Adrenal gland (tissue), 12 donors: ENCODE data around the gene TNS3. TPM values are rescaled to one million over a fixed set of nuclear protein-coding genes. Genes with fewer than 3 reads are reported as not detected.

Source experiments
- DNase-seq, 7 donors: peaks; one replicate each; pipeline ENCODE4 v3.0.0-alpha.2; 2019 to 2020
- H3K27ac ChIP-seq, 5 donors: fragments of 200-600 bp; sonication (generic) in 4 of 5; 1 replicate in 3 of 5; 2 replicates in 2 of 5; pipeline versions ENCODE4 v1.5.1 to v1.8.0; 2016 to 2020; ENCODE audit warnings: mild to moderate bottlenecking in 1 of 5
- H3K27me3 ChIP-seq: fragments of 200-600 bp; 2 replicates; pipeline ENCODE4 v1.8.0; 2021
- H3K36me3 ChIP-seq, 2 donors: fragments of 200-600 bp; replicated peaks in 1 of 2; 1 replicate in 1 of 2; 2 replicates in 1 of 2; pipeline versions ENCODE4 v1.5.1 to v1.8.0; 2018 to 2022
- H3K4me1 ChIP-seq, 2 donors: fragments of 200-600 bp; replicated peaks in 1 of 2; 1 replicate in 1 of 2; 2 replicates in 1 of 2; pipeline versions ENCODE4 v1.5.1 to v1.8.0; 2018 to 2021
- H3K4me3 ChIP-seq, 4 donors: fragments of 200-600 bp; sonication (generic) in 3 of 4; one replicate each; pipeline ENCODE4 v1.5.1; 2016 to 2018
- H3K9me3 ChIP-seq, 3 donors: fragments of 200-600 bp; sonication (generic) in 1 of 3; replicated peaks in 1 of 3; 1 replicate in 2 of 3; 2 replicates in 1 of 3; pipeline versions ENCODE4 v1.5.1 to v1.8.0; 2016 to 2021
- POLR2A ChIP-seq, 2 donors: fragments of 450-650 bp; IDR thresholded peaks; one replicate each; pipeline ENCODE4 v1.6.1; 2017; ENCODE audit warnings: antibody characterized with exemption in 2 of 2, mild to moderate bottlenecking in 2 of 2, moderate library complexity in 1 of 2
- WGBS, 4 donors: extraction: QIAGEN DNeasy Blood & Tissue Kit in 2 of 4; methylation state at CpG; one replicate each; pipeline versions ENCODE4 v1.1.5 to v1.1.7; 2013 to 2017; 5-methylcytosine and 5-hydroxymethylcytosine counted together
- intact Hi-C, 2 donors: fragments of 100-400 bp; cut with DNase I; formaldehyde crosslinking; loops; one replicate each; pipeline versions ENCODE4 v1.14.1 to v1.15.0; 2022 to 2023
- polyA plus RNA-seq, 3 donors: library from polyadenylated mRNA; stranded (reverse); fragments of 200-250 nt in 2 of 3; fragments of 350-450 nt in 1 of 3; fragmentation: Illumina TruSeq in 1 of 3; extraction: RNeasy Lipid Tissue Mini Kit (QIAGEN cat#74804) in 1 of 3; gene quantifications; one replicate each; pipeline ENCODE4 v1.2.3, GENCODE V29; 2013 to 2014
- total RNA-seq, 9 donors: library from RNA; depleted of rRNA in 4 of 9; stranded (reverse); fragments of >200 nt in 4 of 9; fragments of 120-200 nt in 1 of 9; fragmentation: NEBNext Ultra II Directional in 1 of 9; extraction: Animal tissue kit (Norgen Biotek cat#: 25700) in 1 of 9; gene quantifications; one replicate each; pipeline versions ENCODE4 v1.1.0 to v1.2.4, GENCODE V29; 2013 to 2023
- TF ChIP-seq, protein P1 (sequence below), 6 experiments: fragments of 450-650 bp in 4 of 6; fragments of 200-600 bp in 2 of 6; sonication (generic) in 1 of 6; IDR thresholded peaks; 1 replicate in 5 of 6; 2 replicates in 1 of 6; pipeline versions ENCODE4 v1.5.1 to v1.8.0; 2016 to 2021; ENCODE audit warnings: antibody characterized with exemption in 6 of 6, mild to moderate bottlenecking in 2 of 6, moderate library complexity in 1 of 6
- donor health status: healthy with polysubstance abuse.
- donor health status: Bipolar disorder and iron deficiency.
- donor health status: DM: yes; HTN: yes; CAD: no.
- donor health status: DM: no; HTN: no; CAD: no.
- donor health status: DM: no; HTN: no; CAD: no.
- donor health status: DM: yes; HTN: yes; CAD: no.

TNS3 gene
- total and polyA plus RNA-seq, 12 donors = 21.0 to 188 (median 99.8) TPM

DNA sequence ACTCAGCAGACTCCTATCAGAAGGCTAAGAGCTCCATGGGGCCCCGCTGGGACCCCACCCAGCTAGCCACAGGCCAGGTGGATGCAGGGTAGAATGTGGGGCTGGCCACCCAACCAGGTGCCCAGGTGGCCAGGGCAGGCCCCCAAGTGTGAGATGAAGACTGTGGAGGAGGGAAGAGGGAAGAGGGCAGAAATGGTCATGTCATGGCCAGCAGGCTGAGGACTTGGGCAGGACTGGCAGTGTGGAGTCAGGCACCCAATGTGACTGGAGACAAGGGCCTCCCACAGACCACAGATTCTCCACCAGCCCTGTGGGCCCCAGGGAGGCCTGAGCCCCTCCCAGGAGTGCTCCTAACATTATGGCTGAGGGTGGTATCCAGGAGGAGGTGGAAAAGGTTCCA, 141.6 kb downstream of the TNS3 start:
- WGBS, 4 donors = 0 to 44% (median 29%) methylated on average over 1 of the region's 1 CpG
- intact Hi-C loops = loop anchor here in 1 of 2 donors (10.0 kb wide), 1 partner anchor 134 kb away; no protein-coding TSS in a partner anchor
- Histone ChIP-seq H3K27me3 (no peaks in the 10 kb centered on the region), H3K4me1 (peaks cover 0 to 21% of the 10 kb centered on the region in 2 donors), H3K36me3 (peaks cover 0 to 35% of the 10 kb centered on the region in 2 donors), H3K27ac (peak overlapping the region in 1 of 5 donors; percentile 4), H3K9me3 (no peaks in the 10 kb centered on the region), H3K4me3 (no peak overlapping the region)
- no peak for DNase-seq
- TF ChIP-seq POLR2A (IDR thresholded peaks at IDR 0.05) = no peak
- TF ChIP-seq, protein P1, sequence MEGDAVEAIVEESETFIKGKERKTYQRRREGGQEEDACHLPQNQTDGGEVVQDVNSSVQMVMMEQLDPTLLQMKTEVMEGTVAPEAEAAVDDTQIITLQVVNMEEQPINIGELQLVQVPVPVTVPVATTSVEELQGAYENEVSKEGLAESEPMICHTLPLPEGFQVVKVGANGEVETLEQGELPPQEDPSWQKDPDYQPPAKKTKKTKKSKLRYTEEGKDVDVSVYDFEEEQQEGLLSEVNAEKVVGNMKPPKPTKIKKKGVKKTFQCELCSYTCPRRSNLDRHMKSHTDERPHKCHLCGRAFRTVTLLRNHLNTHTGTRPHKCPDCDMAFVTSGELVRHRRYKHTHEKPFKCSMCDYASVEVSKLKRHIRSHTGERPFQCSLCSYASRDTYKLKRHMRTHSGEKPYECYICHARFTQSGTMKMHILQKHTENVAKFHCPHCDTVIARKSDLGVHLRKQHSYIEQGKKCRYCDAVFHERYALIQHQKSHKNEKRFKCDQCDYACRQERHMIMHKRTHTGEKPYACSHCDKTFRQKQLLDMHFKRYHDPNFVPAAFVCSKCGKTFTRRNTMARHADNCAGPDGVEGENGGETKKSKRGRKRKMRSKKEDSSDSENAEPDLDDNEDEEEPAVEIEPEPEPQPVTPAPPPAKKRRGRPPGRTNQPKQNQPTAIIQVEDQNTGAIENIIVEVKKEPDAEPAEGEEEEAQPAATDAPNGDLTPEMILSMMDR (IDR thresholded peaks at IDR 0.05) = no peak

DNA sequence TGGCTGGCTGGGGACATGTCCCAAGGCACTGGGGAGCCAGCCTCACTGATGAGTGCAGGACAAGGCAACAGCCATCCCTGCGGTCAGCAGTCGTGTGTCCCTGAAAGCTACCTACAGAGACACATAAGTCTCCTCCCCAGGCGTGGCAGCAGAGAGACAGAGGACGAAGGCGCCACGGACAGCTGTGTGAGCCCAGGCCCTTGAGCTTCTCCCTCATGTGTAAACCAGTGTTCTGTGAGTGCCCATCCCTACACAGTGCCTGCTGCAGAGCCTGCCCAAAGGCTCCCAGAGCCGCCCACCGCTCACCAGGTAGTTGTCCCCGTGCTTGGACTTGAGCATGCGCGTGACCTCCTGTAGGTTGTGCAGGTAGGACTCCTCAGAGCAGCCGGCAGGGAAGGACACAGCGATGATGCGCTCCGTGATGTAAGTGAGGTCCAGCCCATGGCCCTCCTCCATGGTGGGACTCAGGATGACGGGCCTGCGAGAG, 142.7 kb downstream of the TNS3 start:
- no peak for DNase-seq
- intact Hi-C loops = loop anchor here in 1 of 2 donors (10.0 kb wide), 2 partner anchors 136 to 236 kb away; no protein-coding TSS in a partner anchor
- Histone ChIP-seq H3K27ac (no peak overlapping the region), H3K9me3 (no peaks in the 10 kb centered on the region), H3K4me3 (no peak overlapping the region), H3K27me3 (no peaks in the 10 kb centered on the region), H3K4me1 (peaks cover 0 to 10% of the 10 kb centered on the region in 2 donors), H3K36me3 (peaks cover 0 to 35% of the 10 kb centered on the region in 2 donors)
- WGBS, 4 donors = 92 to 98% (median 94%) methylated on average over 15 to 17 of the region's 17 CpGs
- no peak for TF ChIP-seq POLR2A (IDR thresholded peaks at IDR 0.05)

DNA sequence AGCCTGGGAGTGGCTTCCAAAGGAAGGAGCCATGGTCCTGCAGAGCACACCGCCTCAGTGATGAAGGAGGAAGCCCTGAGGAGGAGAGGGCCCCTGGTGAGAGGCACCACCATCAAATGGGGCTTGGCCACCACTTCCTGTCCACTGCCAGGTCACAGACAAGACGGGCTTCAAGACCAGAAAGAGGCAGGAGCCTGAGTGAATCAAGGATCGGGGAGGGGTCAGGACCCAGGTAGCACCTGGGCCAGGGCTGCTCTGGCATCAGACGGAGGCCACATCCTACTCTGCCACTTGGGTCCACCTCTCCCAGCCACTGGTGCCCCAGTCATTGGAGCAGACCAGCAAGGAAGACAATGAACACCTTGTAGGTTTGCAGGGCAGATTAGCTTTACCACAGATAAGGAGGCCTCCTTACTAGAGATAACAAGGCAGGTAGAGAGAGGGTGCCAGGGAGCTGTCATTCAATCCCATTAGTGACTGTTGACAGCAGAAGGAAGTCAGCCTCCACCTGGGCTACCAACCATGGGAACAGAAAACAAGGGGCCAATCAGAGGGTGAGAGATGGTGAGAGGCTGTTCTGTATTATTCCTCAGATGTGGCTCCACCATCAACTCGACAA, 143.4 kb downstream of the TNS3 start:
- H3K27me3 ChIP-seq = no peaks in the 10 kb centered on the region
- DNase-seq = no peak
- H3K4me1 ChIP-seq = peaks cover 0 to 9% of the 10 kb centered on the region in 2 donors
- peaks cover 0 to 35% of the 10 kb centered on the region in 2 donors for H3K36me3 ChIP-seq
- no peak overlapping the region for H3K27ac ChIP-seq
- H3K9me3 ChIP-seq = no peaks in the 10 kb centered on the region
- 79 to 95% (median 93%) methylated on average over 3 to 5 of the region's 5 CpGs for WGBS, 4 donors
- H3K4me3 ChIP-seq = no peak overlapping the region
- TF ChIP-seq, protein P1 (IDR thresholded peaks at IDR 0.05) = no peak
- no peak for TF ChIP-seq POLR2A (IDR thresholded peaks at IDR 0.05)
- intact Hi-C loops = loop anchor here in 1 of 2 donors (10.0 kb wide), 2 partner anchors 136 to 236 kb away; no protein-coding TSS in a partner anchor

DNA sequence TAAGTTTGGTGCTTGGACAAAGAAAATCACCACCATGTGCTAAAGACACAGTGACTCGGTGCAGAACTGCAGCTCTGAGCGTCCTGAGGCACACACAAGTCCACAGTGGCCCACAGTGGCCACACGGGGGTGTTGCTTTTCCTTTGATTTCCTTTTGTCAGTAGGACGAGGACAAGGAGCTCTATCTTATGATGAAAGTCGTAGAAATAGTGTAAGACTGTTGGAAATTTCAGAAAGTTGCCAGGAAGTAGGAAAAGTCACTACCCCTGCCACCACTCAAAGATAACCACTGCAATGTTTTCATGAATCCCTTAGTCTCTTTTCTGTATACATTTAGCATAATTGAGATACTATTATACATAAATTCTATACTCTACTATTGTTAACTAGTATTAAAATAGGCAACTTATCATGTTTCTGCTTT, 146.0 kb downstream of the TNS3 start:
- H3K36me3 ChIP-seq = peaks cover 0 to 35% of the 10 kb centered on the region in 2 donors
- H3K9me3 ChIP-seq = no peaks in the 10 kb centered on the region
- intact Hi-C loops = loop anchor here in 1 of 2 donors (10.0 kb wide), 2 partner anchors 139 to 239 kb away; no protein-coding TSS in a partner anchor
- whole genome bisulfite sequencing, 4 donors = 11 to 21% (median 16%) methylated on average over 5 of the region's 5 CpGs
- no peak overlapping the region for H3K4me3 ChIP-seq
- peaks cover 0 to 9% of the 10 kb centered on the region in 2 donors for H3K4me1 ChIP-seq
- peak overlapping the region in 1 of 5 donors; percentile 2 for H3K27ac ChIP-seq
- no peak for TF ChIP-seq POLR2A (IDR thresholded peaks at IDR 0.05)
- TF ChIP-seq, protein P1 (IDR thresholded peaks at IDR 0.05) = peak; percentile 72 to 90 (median 84)
- DNase-seq = peak; percentile 74 to 94 (median 86)
- H3K27me3 ChIP-seq = no peaks in the 10 kb centered on the region
